ENCODE results near the gene PRTG.

GRCh38 chr15:55736756-55737155 is 6.2 kb downstream of the PRTG start:
- TF ChIP-seq EZH2 (IDR thresholded peaks at IDR 0.05; ENCODE audit: low read length) (no peak), CTCF (optimal IDR thresholded peaks at IDR 0.05 in 1 of 3, IDR thresholded peaks at IDR 0.05 in 1 of 3, conservative IDR thresholded peaks at IDR 0.05 in 1 of 3; ENCODE audit: extremely low read depth in 1 of 3, insufficient read depth in 2 of 3, low read length in 3 of 3) (no peak)
